ENCODE measurements around the gene SLC16A3.

SLC16A3 gene

GRCh38 chr17:82246365-82247181 is 17.7 kb downstream of the SLC16A3 start:
- no peak for TF ChIP-seq CSRNP3 (CRISPR knock-in tag; IDR thresholded peaks at IDR 0.05)
- no peak for TF ChIP-seq TCF4 (CRISPR knock-in tag; IDR thresholded peaks at IDR 0.05; ENCODE audit: borderline replicate concordance)
- ATAC-seq, result no peak

GRCh38 chr17:82247182-82247823 is 18.5 kb downstream of the SLC16A3 start:
- TF ChIP-seq TCF4 (CRISPR knock-in tag; IDR thresholded peaks at IDR 0.05; ENCODE audit: borderline replicate concordance), result no peak
- no peak for TF ChIP-seq PPARA (CRISPR knock-in tag; IDR thresholded peaks at IDR 0.05; ENCODE audit: borderline replicate concordance)
- no peak for TF ChIP-seq BACH2 (CRISPR knock-in tag; IDR thresholded peaks at IDR 0.05; ENCODE audit: borderline replicate concordance)
- no peak for TF ChIP-seq SNAI2 (CRISPR knock-in tag; IDR thresholded peaks at IDR 0.05)
- no peak for ATAC-seq

GRCh38 chr17:82247856-82248671 is 19.2 kb downstream of the SLC16A3 start:
- TF ChIP-seq ZFP3 (CRISPR knock-in tag; IDR thresholded peaks at IDR 0.05) (no peak), CREB5 (CRISPR knock-in tag; IDR thresholded peaks at IDR 0.05; ENCODE audit: low read depth) (no peak), CSRNP3 (CRISPR knock-in tag; IDR thresholded peaks at IDR 0.05) (no peak), SNAI2 (CRISPR knock-in tag; IDR thresholded peaks at IDR 0.05) (no peak), ZNF70 (CRISPR knock-in tag; IDR thresholded peaks at IDR 0.05) (no peak), TSHZ2 (CRISPR knock-in tag; IDR thresholded peaks at IDR 0.05) (no peak), ZC3H10 (CRISPR knock-in tag; IDR thresholded peaks at IDR 0.05) (no peak), ZNF8 (CRISPR knock-in tag; IDR thresholded peaks at IDR 0.05) (no peak), ISL1 (CRISPR knock-in tag; IDR thresholded peaks at IDR 0.05) (no peak), TOX (CRISPR knock-in tag; IDR thresholded peaks at IDR 0.05; ENCODE audit: borderline replicate concordance) (no peak), ZNF565 (CRISPR knock-in tag; conservative IDR thresholded peaks at IDR 0.05; ENCODE audit: low read depth) (no peak), GLIS3 (CRISPR knock-in tag; IDR thresholded peaks at IDR 0.05) (no peak)
- no peak for ATAC-seq

GRCh38 chr17:82248815-82249674 is 20.2 kb downstream of the SLC16A3 start:
- no peak for ATAC-seq
- TF ChIP-seq CSDC2 (CRISPR knock-in tag; IDR thresholded peaks at IDR 0.05) (no peak), ZNF565 (CRISPR knock-in tag; conservative IDR thresholded peaks at IDR 0.05; ENCODE audit: low read depth) (no peak), ISL1 (CRISPR knock-in tag; IDR thresholded peaks at IDR 0.05) (no peak), CREB5 (CRISPR knock-in tag; IDR thresholded peaks at IDR 0.05; ENCODE audit: low read depth) (no peak), ARNTL (CRISPR knock-in tag; IDR thresholded peaks at IDR 0.05; ENCODE audit: borderline replicate concordance, low read depth) (no peak), PPARA (CRISPR knock-in tag; IDR thresholded peaks at IDR 0.05; ENCODE audit: borderline replicate concordance) (no peak), PATZ1 (CRISPR knock-in tag; IDR thresholded peaks at IDR 0.05; ENCODE audit: borderline replicate concordance) (no peak), SNAI2 (CRISPR knock-in tag; IDR thresholded peaks at IDR 0.05) (no peak), ESRRG (CRISPR knock-in tag; IDR thresholded peaks at IDR 0.05) (no peak), ZNF8 (CRISPR knock-in tag; IDR thresholded peaks at IDR 0.05) (no peak), ZNF70 (CRISPR knock-in tag; IDR thresholded peaks at IDR 0.05) (no peak)
